Spleen (tissue), 7 donors: ENCODE measurements around the gene HSPB8.

Experiments
- POLR2AphosphoS5 ChIP-seq, 3 donors: sonication (generic); formaldehyde crosslinking; IDR thresholded peaks; one replicate each; pipeline ENCODE4 v1.5.1; 2017; ENCODE audit warnings: antibody characterized with exemption in 3 of 3
- TF ChIP-seq, protein P1 (sequence below), 11 experiments: fragments of 200-600 bp in 7 of 11; fragments of 450-650 bp in 4 of 11; sonication (generic) in 4 of 11; IDR thresholded peaks in 8 of 11; conservative IDR thresholded peaks in 3 of 11; 1 replicate in 7 of 11; 2 replicates in 4 of 11; pipeline versions ENCODE4 v1.4.0 to v1.8.0; 2016 to 2021; ENCODE audit warnings: antibody characterized with exemption in 11 of 11, inconsistent platforms in 4 of 11, mild to moderate bottlenecking in 1 of 11
- donor health status: DM: no; HTN: no; CAD: no; lungs with moderate emphysema.
- donor health status: DM: no; HTN: no; CAD: no.
- donor health status: DM: no; HTN: no; CAD: no.

DNA sequence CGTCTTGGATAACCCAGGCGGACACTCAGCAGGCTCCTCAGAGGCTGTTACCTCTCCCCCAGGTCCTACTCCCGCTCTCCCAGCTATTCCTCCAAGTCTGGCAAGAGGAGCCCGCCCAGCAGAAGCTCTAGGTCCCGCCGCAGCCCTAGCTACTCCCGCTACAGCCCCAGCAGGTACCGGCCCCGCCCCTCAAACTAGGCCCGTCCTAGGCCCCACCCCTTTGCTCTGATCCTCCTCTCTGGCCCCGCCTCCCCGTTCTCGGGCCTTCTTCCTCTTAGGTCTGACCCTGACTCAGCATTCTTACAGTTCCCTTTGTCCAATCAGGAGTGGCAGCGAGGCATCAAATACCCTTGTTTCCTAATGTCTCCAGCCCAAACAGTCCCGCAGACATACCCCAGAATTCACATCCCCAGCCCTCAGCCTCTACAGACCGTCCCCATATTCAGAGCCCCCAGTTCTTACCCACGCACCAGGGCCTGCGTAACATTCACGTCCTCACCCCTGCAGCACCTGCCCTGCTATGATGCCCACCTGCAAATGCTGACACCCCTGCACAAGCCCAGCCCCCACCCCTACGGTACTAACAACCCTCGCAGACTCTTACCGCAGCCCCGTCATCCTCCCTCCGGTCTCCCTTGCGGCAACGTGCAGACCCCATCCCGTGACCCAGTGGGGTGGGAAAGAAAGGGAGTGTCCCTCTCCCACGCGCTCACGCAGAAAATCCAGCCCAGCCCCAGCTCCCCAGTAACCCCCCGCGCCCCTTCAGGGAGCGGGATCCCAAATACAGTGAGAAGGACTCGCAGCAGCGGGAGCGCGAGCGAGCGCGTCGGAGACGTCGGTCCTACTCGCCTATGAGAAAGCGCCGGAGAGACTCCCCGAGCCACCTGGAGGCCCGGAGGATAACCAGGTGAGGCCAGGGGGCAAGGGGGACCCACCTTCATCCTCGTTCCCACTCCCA is 25.0 kb upstream of the HSPB8 start:
- TF ChIP-seq, protein P1, sequence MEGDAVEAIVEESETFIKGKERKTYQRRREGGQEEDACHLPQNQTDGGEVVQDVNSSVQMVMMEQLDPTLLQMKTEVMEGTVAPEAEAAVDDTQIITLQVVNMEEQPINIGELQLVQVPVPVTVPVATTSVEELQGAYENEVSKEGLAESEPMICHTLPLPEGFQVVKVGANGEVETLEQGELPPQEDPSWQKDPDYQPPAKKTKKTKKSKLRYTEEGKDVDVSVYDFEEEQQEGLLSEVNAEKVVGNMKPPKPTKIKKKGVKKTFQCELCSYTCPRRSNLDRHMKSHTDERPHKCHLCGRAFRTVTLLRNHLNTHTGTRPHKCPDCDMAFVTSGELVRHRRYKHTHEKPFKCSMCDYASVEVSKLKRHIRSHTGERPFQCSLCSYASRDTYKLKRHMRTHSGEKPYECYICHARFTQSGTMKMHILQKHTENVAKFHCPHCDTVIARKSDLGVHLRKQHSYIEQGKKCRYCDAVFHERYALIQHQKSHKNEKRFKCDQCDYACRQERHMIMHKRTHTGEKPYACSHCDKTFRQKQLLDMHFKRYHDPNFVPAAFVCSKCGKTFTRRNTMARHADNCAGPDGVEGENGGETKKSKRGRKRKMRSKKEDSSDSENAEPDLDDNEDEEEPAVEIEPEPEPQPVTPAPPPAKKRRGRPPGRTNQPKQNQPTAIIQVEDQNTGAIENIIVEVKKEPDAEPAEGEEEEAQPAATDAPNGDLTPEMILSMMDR (IDR thresholded peaks at IDR 0.05 in 8 of 11, conservative IDR thresholded peaks at IDR 0.05 in 3 of 11) = no peak
- no peak for TF ChIP-seq POLR2AphosphoS5 (IDR thresholded peaks at IDR 0.05)
